OCI-LY1 (cell line): ENCODE results near the gene GLRX5.

Source experiments
- H2AFZ ChIP-seq: fragments of 200-600 bp; sonication (generic), shearing (Covaris generic); 2 replicates; pipeline ENCODE4 v1.6.0; 2014; ENCODE audit warnings: antibody characterized with exemption, mild to moderate bottlenecking, low read length
- H3F3A ChIP-seq: fragments of 200-600 bp; sonication (generic), shearing (Covaris generic); 2 replicates; pipeline ENCODE4 v1.6.0; 2014; ENCODE audit warnings: mild to moderate bottlenecking, antibody characterized with exemption, low read length, moderate library complexity; ENCODE audit not compliant: insufficient read depth
- H3K27ac ChIP-seq: fragments of 200-600 bp; sonication (generic); 2 replicates; pipeline ENCODE4 v1.5.1; 2014; ENCODE audit warnings: low read length, mixed run types, mild to moderate bottlenecking, low read depth; ENCODE audit not compliant: poor library complexity, severe bottlenecking
- H3K27me3 ChIP-seq: fragments of 200-600 bp; sonication (generic); 2 replicates; pipeline ENCODE4 v1.6.0; 2014; ENCODE audit warnings: antibody characterized with exemption, mild to moderate bottlenecking, low read length, moderate library complexity; ENCODE audit not compliant: insufficient read depth
- H3K36me3 ChIP-seq: fragments of 200-600 bp; sonication (generic); 2 replicates; pipeline ENCODE4 v1.6.1; 2014; ENCODE audit warnings: mild to moderate bottlenecking, antibody characterized with exemption, low read length, moderate library complexity, mixed read lengths; ENCODE audit not compliant: insufficient read depth
- H3K4me1 ChIP-seq: fragments of 200-600 bp; sonication (generic); 2 replicates; pipeline ENCODE4 v1.5.1; 2014; ENCODE audit warnings: mild to moderate bottlenecking, low read length, moderate library complexity; ENCODE audit not compliant: insufficient read depth, severe bottlenecking
- H3K4me2 ChIP-seq: fragments of 200-600 bp; sonication (generic), shearing (Covaris generic); 2 replicates; pipeline ENCODE4 v1.6.1; 2014; ENCODE audit warnings: low read length
- H3K4me3 ChIP-seq: fragments of 200-600 bp; sonication (generic); 2 replicates; pipeline ENCODE4 v1.5.1; 2014; ENCODE audit warnings: low read length, low read depth, mild to moderate bottlenecking, mixed read lengths; ENCODE audit not compliant: poor library complexity, severe bottlenecking
- H3K79me2 ChIP-seq: fragments of 200-600 bp; shearing (Covaris generic); 2 replicates; pipeline ENCODE4 v1.6.1; 2016; ENCODE audit warnings: mixed run types, low read length, mixed read lengths; ENCODE audit not compliant: insufficient read depth
- H3K9ac ChIP-seq: fragments of 200-600 bp; sonication (generic), shearing (Covaris generic); 2 replicates; pipeline ENCODE4 v1.6.1; 2014; ENCODE audit warnings: mild to moderate bottlenecking, low read length, mixed read lengths
- H3K9me2 ChIP-seq: fragments of 200-600 bp; sonication (generic), shearing (Covaris generic); 2 replicates; pipeline ENCODE4 v1.6.1; 2014; ENCODE audit warnings: low read depth, mild to moderate bottlenecking, low read length, mixed read lengths
- H3K9me3 ChIP-seq: fragments of 200-600 bp; shearing (Covaris generic); 2 replicates; pipeline ENCODE4 v1.6.1; 2014; ENCODE audit warnings: low read length, mixed read lengths
- H4K20me1 ChIP-seq: fragments of 200-600 bp; sonication (generic), shearing (Covaris generic); 2 replicates; pipeline ENCODE4 v1.6.0; 2016; ENCODE audit warnings: mild to moderate bottlenecking, low read length; ENCODE audit not compliant: insufficient read depth
- CTCF ChIP-seq: fragments of 200-600 bp; sonication (generic), shearing (Covaris generic); IDR thresholded peaks from 2 replicates; pipeline ENCODE4 v1.5.1; 2017; ENCODE audit warnings: mild to moderate bottlenecking, antibody characterized with exemption, low read length, moderate library complexity, mixed read lengths
- EZH2 ChIP-seq: fragments of 200-600 bp; sonication (generic), shearing (Covaris generic); IDR thresholded peaks from 2 replicates; pipeline ENCODE4 v1.8.0; 2017; ENCODE audit warnings: borderline replicate concordance, mixed run types, mild to moderate bottlenecking, antibody characterized with exemption, low read length, moderate library complexity, mixed read lengths

The GLRX5 gene

GRCh38 chr14:95551435-95551834, 16.6 kb downstream of the GLRX5 start:
- Histone ChIP-seq H3K4me1 (no peaks in the 10 kb centered on the region), H3K4me2 (no peak overlapping the region), H3K79me2 (no peaks in the 10 kb centered on the region), H3K27me3 (no peaks in the 10 kb centered on the region), H3K9ac (no peak overlapping the region), H3K9me2 (no peaks in the 10 kb centered on the region), H4K20me1 (no peaks in the 10 kb centered on the region), H3K36me3 (no peaks in the 10 kb centered on the region), H3K4me3 (no peak overlapping the region), H3K27ac (no peak overlapping the region), H3F3A (no peaks in the 10 kb centered on the region), H3K9me3 (no peaks in the 10 kb centered on the region), H2AFZ (no peak overlapping the region)
- TF ChIP-seq EZH2 (no peak), CTCF (no peak)

GRCh38 chr14:95553141-95553540, 18.3 kb downstream of the GLRX5 start:
- Histone ChIP-seq H3K79me2 (no peaks in the 10 kb centered on the region), H3K4me3 (no peak overlapping the region), H3K27ac (no peak overlapping the region), H3K9ac (no peak overlapping the region), H3K4me1 (no peaks in the 10 kb centered on the region), H3K36me3 (no peaks in the 10 kb centered on the region), H2AFZ (no peak overlapping the region), H3K9me3 (no peaks in the 10 kb centered on the region), H4K20me1 (no peaks in the 10 kb centered on the region), H3K9me2 (no peaks in the 10 kb centered on the region), H3K27me3 (no peaks in the 10 kb centered on the region), H3K4me2 (no peak overlapping the region), H3F3A (no peaks in the 10 kb centered on the region)
- no peak for TF ChIP-seq EZH2
- no peak for TF ChIP-seq CTCF

- no peak overlapping the region for H2AFZ ChIP-seq
- H3K79me2 ChIP-seq, result no peaks in the 10 kb centered on the region
- no peaks in the 10 kb centered on the region for H3K4me1 ChIP-seq
- H3K4me3 ChIP-seq, result no peak overlapping the region
- no peak overlapping the region for H3K9ac ChIP-seq
- TF ChIP-seq EZH2 (no peak), CTCF (no peak)
- no peaks in the 10 kb centered on the region for H3K36me3 ChIP-seq
- no peaks in the 10 kb centered on the region for H3K27me3 ChIP-seq
- no peak overlapping the region for H3K27ac ChIP-seq
- H3K9me3 ChIP-seq, result no peaks in the 10 kb centered on the region
- H3K4me2 ChIP-seq, result no peak overlapping the region
- H3F3A ChIP-seq, result no peaks in the 10 kb centered on the region
- no peaks in the 10 kb centered on the region for H3K9me2 ChIP-seq
- H4K20me1 ChIP-seq, result no peaks in the 10 kb centered on the region
Observed at GRCh38 chr14:95555053-95555452, 20.2 kb downstream of the GLRX5 start.
